ENCODE data around the gene NECTIN3. TPM values are rescaled to one million over a fixed set of nuclear protein-coding genes. Genes with fewer than 3 reads are reported as not detected.

The NECTIN3 gene
- total and polyA plus RNA-seq, 8 donors = 1.3 to 10.3 (median 6.6) TPM

DNA sequence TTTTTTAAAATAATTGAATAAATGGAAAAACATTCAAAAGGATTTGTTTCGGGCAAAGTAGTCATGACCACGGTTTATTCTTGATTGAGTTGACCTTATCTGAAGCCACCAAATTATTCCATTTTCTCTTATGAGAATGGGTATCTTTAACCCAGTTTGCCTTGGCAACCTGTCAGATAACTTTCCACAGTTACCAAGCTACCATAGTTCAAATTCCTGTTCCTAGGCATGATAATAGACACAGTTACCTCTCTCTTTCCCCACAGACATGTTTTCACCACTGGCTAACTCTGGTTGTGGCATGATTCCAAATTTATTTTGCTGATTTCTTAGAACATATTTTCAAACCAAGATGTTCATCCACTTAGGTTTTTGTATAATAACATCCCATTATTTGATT lies 84.9 kb downstream of the NECTIN3 start:
- Histone ChIP-seq H3K4me3 (no peak overlapping the region), H3K27me3 (no peaks in the 10 kb centered on the region), H3K36me3 (no peaks in the 10 kb centered on the region), H3K9me3 (no peaks in the 10 kb centered on the region), H3K27ac (no peak overlapping the region), H3K4me1 (no peaks in the 10 kb centered on the region)
- 97% methylated on average over 2 of the region's 2 CpGs for WGBS, 2 donors
- DNase-seq (no peak), ATAC-seq (no peak), FAIRE-seq (no peak)
- no peak for TF ChIP-seq CTCF (IDR thresholded peaks at IDR 0.05)
- intact Hi-C loops (cut with DNase I) = no loop called here

- intact Hi-C loops (cut with DNase I) = no loop called here
- no peak for FAIRE-seq
- Histone ChIP-seq H3K27ac (no peak overlapping the region), H3K36me3 (no peaks in the 10 kb centered on the region), H3K4me3 (no peak overlapping the region), H3K27me3 (no peaks in the 10 kb centered on the region), H3K9me3 (no peaks in the 10 kb centered on the region), H3K4me1 (no peaks in the 10 kb centered on the region)
- 87 to 92% methylated on average over 3 of the region's 3 CpGs for WGBS, 2 donors
- DNase-seq = no peak
- TF ChIP-seq CTCF (IDR thresholded peaks at IDR 0.05) = no peak
- ATAC-seq = no peak
These were observed 87.8 kb downstream of the NECTIN3 start for GRCh38 chr3:111159391-111159790.

GRCh38 chr3:111164621-111165020 lies 93.0 kb downstream of the NECTIN3 start:
- no peak for DNase-seq
- FAIRE-seq = no peak
- H3K27me3 ChIP-seq = no peaks in the 10 kb centered on the region
- intact Hi-C loops (cut with DNase I) = no loop called here
- no peaks in the 10 kb centered on the region for H3K36me3 ChIP-seq
- no peak overlapping the region for H3K4me3 ChIP-seq
- no peak for ATAC-seq
- TF ChIP-seq CTCF (IDR thresholded peaks at IDR 0.05) = no peak
- WGBS, 2 donors = 91 to 98% methylated on average over 3 of the region's 3 CpGs
- no peaks in the 10 kb centered on the region for H3K4me1 ChIP-seq
- no peak overlapping the region for H3K27ac ChIP-seq
- H3K9me3 ChIP-seq = no peaks in the 10 kb centered on the region

- H3K4me3 ChIP-seq = no peak overlapping the region
- no peaks in the 10 kb centered on the region for H3K4me1 ChIP-seq
- FAIRE-seq = no peak
- no peaks in the 10 kb centered on the region for H3K27me3 ChIP-seq
- H3K9me3 ChIP-seq = no peaks in the 10 kb centered on the region
- DNase-seq = no peak
- no peak for TF ChIP-seq CTCF (IDR thresholded peaks at IDR 0.05)
- no peak overlapping the region for H3K27ac ChIP-seq
- WGBS, 2 donors = 92 to 99% methylated on average over 3 of the region's 3 CpGs
- ATAC-seq = no peak
- intact Hi-C loops (cut with DNase I) = no loop called here
- H3K36me3 ChIP-seq = no peaks in the 10 kb centered on the region
These were observed 93.8 kb downstream of the NECTIN3 start for GRCh38 chr3:111165411-111165810.

- Histone ChIP-seq H3K27me3 (no peaks in the 10 kb centered on the region), H3K27ac (no peak overlapping the region), H3K4me3 (no peak overlapping the region), H3K9me3 (no peaks in the 10 kb centered on the region), H3K36me3 (no peaks in the 10 kb centered on the region), H3K4me1 (no peaks in the 10 kb centered on the region)
- DNase-seq (no peak), ATAC-seq (no peak), FAIRE-seq (no peak)
- intact Hi-C loops (cut with DNase I) = no loop called here
- 85 to 95% methylated on average over 2 of the region's 2 CpGs for WGBS, 2 donors
- TF ChIP-seq CTCF (IDR thresholded peaks at IDR 0.05) = no peak
These were observed 101.8 kb downstream of the NECTIN3 start for GRCh38 chr3:111173328-111173900.
